ENCODE results near the gene LFNG. TPM values are rescaled to one million over a fixed set of nuclear protein-coding genes. Genes with fewer than 3 reads are reported as not detected.

LFNG gene
- total RNA-seq, 1 donor from 2014 or later = 75.5 TPM

GRCh38 chr7:2512713-2513112 is 6.9 kb upstream of the LFNG start:
- Mint-ChIP-seq H3K36me3 (ENCODE audit: unreplicated experiment) (no peaks in the 10 kb centered on the region), H3K9me3 (ENCODE audit: unreplicated experiment) (peaks cover 4% of the 10 kb centered on the region), H3K27me3 (ENCODE audit: unreplicated experiment) (peaks cover 7% of the 10 kb centered on the region), H3K4me1 (ENCODE audit: low read depth, unreplicated experiment) (peaks cover 9% of the 10 kb centered on the region), H3K27ac (ENCODE audit: unreplicated experiment) (peak overlapping the region; percentile 62), H3K4me3 (ENCODE audit: unreplicated experiment) (no peak overlapping the region)
- TF ChIP-seq CTCF (IDR thresholded peaks at IDR 0.05; ENCODE audit: partially characterized antibody, unreplicated experiment) = no peak
- DNase-seq = no peak

GRCh38 chr7:2513702-2514101 is 5.9 kb upstream of the LFNG start:
- H3K4me1 Mint-ChIP-seq (ENCODE audit: low read depth, unreplicated experiment) = peaks cover 14% of the 10 kb centered on the region
- H3K27me3 Mint-ChIP-seq (ENCODE audit: unreplicated experiment) = peaks cover 15% of the 10 kb centered on the region
- H3K27ac Mint-ChIP-seq (ENCODE audit: unreplicated experiment) = no peak overlapping the region
- DNase-seq = no peak
- H3K9me3 Mint-ChIP-seq (ENCODE audit: unreplicated experiment) = peaks cover 12% of the 10 kb centered on the region
- no peak for TF ChIP-seq CTCF (IDR thresholded peaks at IDR 0.05; ENCODE audit: partially characterized antibody, unreplicated experiment)
- H3K36me3 Mint-ChIP-seq (ENCODE audit: unreplicated experiment) = no peaks in the 10 kb centered on the region
- H3K4me3 Mint-ChIP-seq (ENCODE audit: unreplicated experiment) = no peak overlapping the region

- no peak for TF ChIP-seq CTCF (IDR thresholded peaks at IDR 0.05; ENCODE audit: partially characterized antibody, unreplicated experiment)
- Mint-ChIP-seq H3K9me3 (ENCODE audit: unreplicated experiment) (peaks cover 14% of the 10 kb centered on the region), H3K4me1 (ENCODE audit: low read depth, unreplicated experiment) (peaks cover 12% of the 10 kb centered on the region), H3K27ac (ENCODE audit: unreplicated experiment) (no peak overlapping the region), H3K4me3 (ENCODE audit: unreplicated experiment) (no peak overlapping the region), H3K36me3 (ENCODE audit: unreplicated experiment) (no peaks in the 10 kb centered on the region), H3K27me3 (ENCODE audit: unreplicated experiment) (peaks cover 16% of the 10 kb centered on the region)
- no peak for DNase-seq
Observed at GRCh38 chr7:2514473-2515423, 4.8 kb upstream of the LFNG start.

GRCh38 chr7:2515424-2516193 is 4.0 kb upstream of the LFNG start:
- peaks cover 19% of the 10 kb centered on the region for H3K9me3 Mint-ChIP-seq (ENCODE audit: unreplicated experiment)
- no peak overlapping the region for H3K27ac Mint-ChIP-seq (ENCODE audit: unreplicated experiment)
- H3K27me3 Mint-ChIP-seq (ENCODE audit: unreplicated experiment) = peaks cover 17% of the 10 kb centered on the region
- H3K36me3 Mint-ChIP-seq (ENCODE audit: unreplicated experiment) = no peaks in the 10 kb centered on the region
- H3K4me3 Mint-ChIP-seq (ENCODE audit: unreplicated experiment) = no peak overlapping the region
- DNase-seq = no peak
- TF ChIP-seq CTCF (IDR thresholded peaks at IDR 0.05; ENCODE audit: partially characterized antibody, unreplicated experiment) = no peak
- peaks cover 12% of the 10 kb centered on the region for H3K4me1 Mint-ChIP-seq (ENCODE audit: low read depth, unreplicated experiment)

All from glutamatergic neuron (in vitro differentiated cells).